ENCODE measurements around the gene PLD3. TPM values are rescaled to one million over a fixed set of nuclear protein-coding genes. Genes with fewer than 3 reads are reported as not detected.

PLD3 gene
- total RNA-seq, 1 donor from 2014 or later, result 156 TPM

DNA sequence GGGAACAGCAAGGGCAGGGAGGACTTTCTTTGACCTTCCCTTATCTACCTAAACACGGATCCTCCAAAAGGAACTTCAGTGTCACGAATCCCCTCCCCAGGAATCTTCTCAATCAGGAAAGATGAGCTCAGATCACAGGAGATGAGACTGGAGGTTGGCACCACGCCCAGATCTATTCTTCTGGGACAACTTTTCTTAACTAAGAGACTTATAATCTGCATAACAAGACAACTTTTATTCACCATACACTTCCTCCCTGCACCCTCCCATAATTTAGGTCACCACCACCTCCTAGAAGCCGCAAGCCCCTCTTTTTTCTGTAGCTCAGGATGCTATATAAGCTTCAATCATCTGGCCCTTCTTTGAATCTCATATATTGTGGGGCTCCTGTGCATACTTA is 44.2 kb upstream of the PLD3 start:
- H3K27ac ChIP-seq (replicated peaks), result no peak overlapping the region
- no peak overlapping the region for H3K4me3 ChIP-seq
- intact Hi-C loops (cut with micrococcal nuclease), result no loop called here
- no peaks in the 10 kb centered on the region for H3K27me3 ChIP-seq (ENCODE audit: low read depth)
- H3K36me3 ChIP-seq, result no peaks in the 10 kb centered on the region
- H3K4me1 ChIP-seq, result no peaks in the 10 kb centered on the region
- TF ChIP-seq, protein P1, sequence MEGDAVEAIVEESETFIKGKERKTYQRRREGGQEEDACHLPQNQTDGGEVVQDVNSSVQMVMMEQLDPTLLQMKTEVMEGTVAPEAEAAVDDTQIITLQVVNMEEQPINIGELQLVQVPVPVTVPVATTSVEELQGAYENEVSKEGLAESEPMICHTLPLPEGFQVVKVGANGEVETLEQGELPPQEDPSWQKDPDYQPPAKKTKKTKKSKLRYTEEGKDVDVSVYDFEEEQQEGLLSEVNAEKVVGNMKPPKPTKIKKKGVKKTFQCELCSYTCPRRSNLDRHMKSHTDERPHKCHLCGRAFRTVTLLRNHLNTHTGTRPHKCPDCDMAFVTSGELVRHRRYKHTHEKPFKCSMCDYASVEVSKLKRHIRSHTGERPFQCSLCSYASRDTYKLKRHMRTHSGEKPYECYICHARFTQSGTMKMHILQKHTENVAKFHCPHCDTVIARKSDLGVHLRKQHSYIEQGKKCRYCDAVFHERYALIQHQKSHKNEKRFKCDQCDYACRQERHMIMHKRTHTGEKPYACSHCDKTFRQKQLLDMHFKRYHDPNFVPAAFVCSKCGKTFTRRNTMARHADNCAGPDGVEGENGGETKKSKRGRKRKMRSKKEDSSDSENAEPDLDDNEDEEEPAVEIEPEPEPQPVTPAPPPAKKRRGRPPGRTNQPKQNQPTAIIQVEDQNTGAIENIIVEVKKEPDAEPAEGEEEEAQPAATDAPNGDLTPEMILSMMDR (IDR thresholded peaks at IDR 0.05; ENCODE audit: borderline replicate concordance), result no peak
- DNase-seq, result no peak
- H3K9me3 ChIP-seq (replicated peaks), result no peaks in the 10 kb centered on the region

DNA sequence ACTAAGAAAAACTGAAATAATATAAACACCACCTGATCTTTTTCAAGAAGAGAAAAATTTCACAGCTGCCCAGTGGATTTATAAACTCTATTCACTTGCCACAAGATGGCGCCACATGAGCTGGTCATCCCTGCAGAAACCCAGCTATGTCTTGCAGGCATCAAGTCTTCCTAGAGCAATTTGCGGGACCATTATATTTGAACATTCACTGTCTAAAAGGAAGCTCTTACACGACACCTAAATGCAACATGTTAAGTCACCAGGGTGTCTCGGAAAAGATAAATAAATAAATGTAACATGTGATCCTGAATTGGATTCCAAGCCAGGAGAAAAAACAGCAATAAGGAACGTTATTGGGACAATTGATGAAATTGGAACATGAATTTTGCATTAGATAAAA is 43.1 kb upstream of the PLD3 start:
- Histone ChIP-seq H3K4me1 (peaks cover 4% of the 10 kb centered on the region), H3K36me3 (no peaks in the 10 kb centered on the region)

DNA sequence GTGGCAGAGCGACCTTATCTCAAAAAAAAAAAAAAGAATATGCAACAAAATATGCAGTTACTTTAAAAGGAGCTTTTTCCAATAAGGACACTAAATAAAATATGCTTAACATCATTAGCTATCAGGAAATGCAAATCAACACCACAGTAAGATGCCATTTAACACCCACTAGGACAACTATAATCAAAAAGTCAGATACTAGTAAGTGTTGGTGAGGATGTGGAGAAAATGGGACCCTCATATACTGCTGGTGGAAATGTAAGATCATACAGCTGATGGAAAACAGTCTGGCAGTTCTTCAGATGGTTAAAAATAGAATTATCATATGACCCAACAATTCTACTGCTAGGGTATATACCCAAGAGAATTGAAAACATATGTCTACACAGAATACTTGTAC is 38.8 kb upstream of the PLD3 start:
- TF ChIP-seq, protein P1 (IDR thresholded peaks at IDR 0.05; ENCODE audit: borderline replicate concordance), result no peak
- Histone ChIP-seq H3K9me3 (replicated peaks) (no peaks in the 10 kb centered on the region), H3K4me1 (peaks cover 4% of the 10 kb centered on the region), H3K27me3 (ENCODE audit: low read depth) (no peaks in the 10 kb centered on the region), H3K36me3 (no peaks in the 10 kb centered on the region), H3K27ac (replicated peaks) (no peak overlapping the region), H3K4me3 (no peak overlapping the region)
- DNase-seq, result no peak
- intact Hi-C loops (cut with micrococcal nuclease), result no loop called here

More for the DNA sequence above, 43.1 kb upstream of the PLD3 start:
- TF ChIP-seq, protein P1 (IDR thresholded peaks at IDR 0.05; ENCODE audit: borderline replicate concordance), result peak; percentile 80
- Histone ChIP-seq H3K27ac (replicated peaks) (no peak overlapping the region), H3K4me3 (no peak overlapping the region), H3K27me3 (ENCODE audit: low read depth) (no peaks in the 10 kb centered on the region), H3K9me3 (replicated peaks) (no peaks in the 10 kb centered on the region)
- intact Hi-C loops (cut with micrococcal nuclease), result no loop called here
- peak; percentile 56 for DNase-seq

DNA sequence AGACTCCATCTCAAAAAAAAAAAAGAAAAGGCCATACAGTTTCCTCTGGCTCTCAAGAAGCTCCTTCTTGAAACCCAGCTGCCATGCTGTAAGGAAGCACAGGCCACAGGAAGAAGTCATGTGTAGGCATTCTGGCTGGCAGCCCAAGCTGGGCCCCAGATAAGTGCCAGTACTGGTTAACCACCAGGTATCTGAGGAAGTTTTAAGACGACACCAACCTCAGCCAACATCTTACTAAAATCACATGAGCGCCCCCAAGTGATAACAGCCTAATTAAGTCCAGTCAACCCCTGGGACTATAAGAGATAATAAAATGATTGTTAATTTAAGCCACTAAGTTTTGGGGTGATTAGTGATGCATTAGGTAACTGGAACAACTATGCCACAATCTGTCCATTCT is 36.0 kb upstream of the PLD3 start:
- no peaks in the 10 kb centered on the region for H3K27me3 ChIP-seq (ENCODE audit: low read depth)
- no peaks in the 10 kb centered on the region for H3K36me3 ChIP-seq
- DNase-seq, result no peak
- H3K9me3 ChIP-seq (replicated peaks), result no peaks in the 10 kb centered on the region
- H3K4me3 ChIP-seq, result no peak overlapping the region
- no peak overlapping the region for H3K27ac ChIP-seq (replicated peaks)
- intact Hi-C loops (cut with micrococcal nuclease), result no loop called here
- TF ChIP-seq, protein P1 (IDR thresholded peaks at IDR 0.05; ENCODE audit: borderline replicate concordance), result no peak
- H3K4me1 ChIP-seq, result peaks cover 13% of the 10 kb centered on the region

DNA sequence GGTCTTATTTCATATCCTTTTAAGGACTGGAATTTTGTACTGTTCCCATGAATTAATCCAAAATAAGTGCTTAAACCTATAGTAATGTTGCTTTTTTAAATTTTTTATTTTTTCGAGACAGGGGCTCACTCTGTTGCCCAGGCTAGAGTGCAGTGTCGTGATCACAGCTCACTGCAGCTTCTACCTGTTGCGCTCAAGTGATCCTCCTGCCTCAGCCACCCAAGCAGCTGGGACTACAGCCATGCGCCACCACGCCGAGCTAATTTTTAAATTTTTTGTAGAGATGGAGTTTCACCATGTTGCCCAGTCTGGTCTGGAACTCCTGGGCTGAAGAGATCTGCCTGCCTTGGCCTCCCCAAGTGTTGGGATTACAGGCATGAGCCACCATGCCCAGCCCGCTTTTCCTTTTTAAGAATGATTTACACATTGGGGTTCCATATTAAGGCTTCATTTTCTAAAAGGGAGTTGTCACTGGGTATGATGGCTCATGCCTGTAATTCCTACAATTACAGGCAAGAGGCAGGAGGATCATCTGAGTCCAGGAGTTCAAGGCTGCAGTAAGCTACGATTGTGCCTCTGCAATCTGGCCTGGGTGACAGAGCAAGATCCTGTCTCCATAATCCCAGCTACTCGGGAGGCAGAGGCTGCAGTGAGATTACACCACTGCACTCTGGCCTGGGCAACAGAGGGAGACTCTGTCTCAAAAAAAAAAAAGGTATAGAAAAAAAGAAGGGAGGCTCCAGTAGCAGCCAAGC is 35.1 kb upstream of the PLD3 start:
- intact Hi-C loops (cut with micrococcal nuclease), result no loop called here

More for the DNA sequence above, 35.1 kb upstream of the PLD3 start:
- no peaks in the 10 kb centered on the region for H3K9me3 ChIP-seq (replicated peaks)
- H3K36me3 ChIP-seq, result peaks cover 3% of the 10 kb centered on the region
- peaks cover 13% of the 10 kb centered on the region for H3K4me1 ChIP-seq
- H3K4me3 ChIP-seq, result no peak overlapping the region
- TF ChIP-seq, protein P1 (IDR thresholded peaks at IDR 0.05; ENCODE audit: borderline replicate concordance), result no peak
- no peaks in the 10 kb centered on the region for H3K27me3 ChIP-seq (ENCODE audit: low read depth)
- no peak for DNase-seq
- no peak overlapping the region for H3K27ac ChIP-seq (replicated peaks)
